GM19372 (cell line): ENCODE data around the gene SYNE2.

ENCODE experiments used
- ATAC-seq: cut with Tn5 transposase; IDR thresholded peaks from one replicate; pipeline ENCODE4 v1.9.1; 2021; ENCODE audit warnings: mild to moderate bottlenecking, low read depth, moderate library complexity; ENCODE audit not compliant: unreplicated experiment

SYNE2 gene

DNA sequence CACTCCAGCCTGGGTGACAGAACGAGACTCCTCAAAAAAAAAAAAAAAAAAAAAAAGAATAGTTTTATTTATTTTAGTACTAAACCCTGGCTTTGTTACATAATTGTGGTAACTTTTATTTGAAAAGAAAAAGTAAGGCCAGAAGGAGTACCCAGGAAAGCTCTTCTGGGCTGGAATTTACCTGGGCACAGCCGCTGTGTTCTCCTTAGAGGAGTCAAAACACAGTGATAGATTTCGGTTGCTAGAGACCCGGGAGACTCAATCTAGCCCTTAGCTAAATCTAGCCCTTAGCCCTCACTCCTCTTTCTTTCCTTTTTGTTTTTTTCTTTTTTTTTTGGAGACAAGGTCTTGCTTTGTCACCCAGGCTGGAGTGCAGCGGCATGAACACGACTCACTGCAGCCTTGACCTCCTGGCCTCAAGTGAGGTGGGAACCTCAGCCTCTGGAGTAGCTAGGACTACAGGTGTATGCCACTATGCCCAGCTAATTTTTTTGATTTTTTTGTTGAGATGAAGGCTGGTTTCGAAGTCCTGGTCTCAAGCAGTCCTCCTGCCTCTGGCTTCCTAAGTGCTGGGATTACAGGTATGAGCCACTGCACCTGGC is 49.7 kb downstream of the SYNE2 start:
- no peak for ATAC-seq

DNA sequence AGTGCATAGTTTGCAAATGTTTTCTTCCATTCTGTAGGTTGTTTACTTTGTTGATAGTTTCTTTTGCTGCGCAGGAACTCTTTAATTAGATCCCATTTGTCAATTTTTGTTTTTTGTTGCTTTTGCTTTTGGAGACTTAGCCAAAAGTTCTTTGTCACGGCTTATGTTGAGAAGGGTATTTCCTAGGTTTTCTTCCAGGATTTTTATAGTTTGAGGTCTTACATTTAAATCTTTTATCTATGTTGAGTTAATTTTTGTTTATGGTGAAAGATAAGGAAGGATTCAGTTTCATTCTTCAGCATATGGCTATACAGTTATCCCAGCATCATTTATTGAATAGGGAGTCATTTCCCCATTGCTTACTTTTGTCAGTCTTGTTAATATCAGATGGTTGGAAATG is 51.9 kb downstream of the SYNE2 start:
- ATAC-seq: no peak

DNA sequence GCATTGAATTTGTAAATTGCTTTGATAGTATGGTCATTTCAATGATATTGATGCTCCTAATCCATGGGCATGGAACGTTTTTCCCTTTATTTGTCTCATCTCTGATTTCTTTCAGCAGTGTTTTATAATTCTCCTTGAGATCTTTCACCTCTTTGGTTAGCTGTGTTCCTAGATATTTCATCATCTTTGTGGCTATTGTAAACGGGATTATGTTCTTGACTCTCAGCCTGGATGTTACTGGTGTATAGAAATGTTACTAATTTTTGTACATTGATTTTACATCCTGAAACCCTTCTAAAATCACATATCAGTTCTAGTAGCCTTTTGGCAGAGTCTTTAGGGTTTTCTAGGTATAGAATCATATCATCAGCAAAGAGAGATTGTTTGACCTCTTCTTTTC is 52.6 kb downstream of the SYNE2 start:
- no peak for ATAC-seq

DNA sequence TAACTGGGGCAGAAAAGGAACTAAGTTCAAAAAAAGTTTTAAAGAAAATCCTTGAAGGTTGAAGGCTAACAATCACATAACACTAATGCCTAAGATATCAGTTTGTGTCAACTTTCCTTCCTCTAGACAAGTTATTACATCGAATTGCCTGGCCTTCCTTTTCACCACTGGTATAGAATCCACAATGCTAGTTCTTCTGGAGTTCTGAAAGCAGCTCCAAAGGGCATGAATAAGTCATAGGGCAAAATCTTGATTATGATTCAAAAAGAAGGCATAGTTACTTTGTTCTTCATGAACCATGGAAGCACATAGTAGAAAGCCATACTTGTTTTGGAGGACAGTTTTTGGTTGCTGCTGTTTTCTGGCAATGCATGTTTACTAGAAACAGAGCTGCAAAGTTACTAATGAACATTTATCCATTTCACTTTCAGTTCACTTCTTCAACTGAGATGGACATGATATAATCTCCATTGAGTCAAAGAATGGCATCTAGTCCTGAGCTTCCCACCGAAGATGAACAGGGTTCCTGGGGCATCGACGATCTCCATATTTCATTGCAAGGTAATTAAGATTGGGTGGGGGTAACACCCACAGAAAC is 56.0 kb downstream of the SYNE2 start:
- ATAC-seq: no peak

DNA sequence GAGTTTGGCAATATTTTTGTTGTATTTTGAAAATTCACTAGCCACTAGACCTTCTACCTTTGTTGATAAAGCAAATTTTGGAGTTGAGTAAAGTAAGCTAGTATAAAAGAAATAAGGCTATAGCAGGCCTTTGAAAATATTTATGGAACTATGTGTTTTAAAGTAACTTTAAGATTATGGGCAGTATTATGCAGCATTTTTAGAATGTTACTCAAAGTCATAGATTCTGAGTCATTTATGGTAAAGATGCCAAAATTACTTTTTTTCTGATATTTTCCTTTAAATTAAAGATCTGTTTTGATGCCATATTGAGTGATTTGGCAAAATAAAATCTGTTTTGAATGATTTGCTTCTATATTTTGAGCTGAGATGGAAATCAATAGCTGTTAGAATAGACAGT is 57.2 kb downstream of the SYNE2 start:
- no peak for ATAC-seq

DNA sequence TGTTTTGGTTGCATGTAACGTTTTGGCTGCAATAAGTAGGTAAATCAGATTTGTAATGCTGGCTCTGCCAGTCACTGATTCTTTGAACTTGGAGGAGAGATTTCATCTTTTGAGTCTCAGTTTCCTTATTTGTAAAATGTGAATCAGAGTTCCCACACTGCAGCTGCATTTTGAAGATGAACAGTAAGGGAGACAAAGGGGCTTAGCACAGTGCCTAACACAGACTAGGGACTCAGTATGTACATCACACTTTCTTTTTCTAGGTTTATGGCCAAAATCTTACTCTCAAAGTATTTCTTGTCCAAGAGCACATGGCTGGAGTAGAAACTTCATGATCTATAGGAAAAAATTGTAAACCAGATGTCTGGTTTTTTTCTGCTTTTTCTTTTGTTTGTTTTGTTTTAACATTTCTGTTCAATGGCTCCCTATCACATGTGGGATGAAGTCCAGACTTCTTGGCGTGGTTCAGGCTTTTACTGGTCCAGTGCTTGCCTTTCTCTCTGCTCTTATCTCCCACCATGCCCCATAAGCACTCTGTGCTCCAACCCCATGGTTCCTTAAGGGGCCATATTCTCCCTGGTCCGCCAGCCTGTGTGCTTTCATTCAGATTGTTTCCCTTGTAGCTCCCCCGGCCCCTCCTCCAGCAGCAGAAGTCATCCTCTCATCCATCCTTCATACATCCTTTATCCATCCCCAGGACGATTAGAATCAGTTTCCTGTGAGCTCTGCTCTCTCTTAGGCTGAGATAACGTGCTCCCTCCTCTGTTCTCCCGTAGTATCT is 58.0 kb downstream of the SYNE2 start:
- ATAC-seq: no peak

DNA sequence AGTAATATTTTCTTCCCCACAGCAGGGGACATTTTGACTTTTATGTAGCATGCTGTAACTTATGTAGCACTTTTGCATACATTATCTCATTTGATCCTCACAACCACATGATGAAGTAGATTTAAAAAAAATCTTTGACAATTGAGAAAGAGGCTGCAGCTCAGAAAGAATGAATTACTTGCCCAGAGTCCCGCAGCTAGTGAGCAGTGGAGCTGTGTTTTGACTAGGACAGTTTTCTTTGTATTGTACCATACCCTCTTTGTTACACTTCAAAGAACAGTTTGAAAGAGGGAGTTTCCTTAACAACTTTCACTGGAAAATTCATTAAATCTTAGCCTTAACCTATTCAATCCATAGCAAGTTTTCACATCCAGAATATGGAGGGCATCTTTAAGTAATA is 58.6 kb downstream of the SYNE2 start:
- ATAC-seq: no peak

DNA sequence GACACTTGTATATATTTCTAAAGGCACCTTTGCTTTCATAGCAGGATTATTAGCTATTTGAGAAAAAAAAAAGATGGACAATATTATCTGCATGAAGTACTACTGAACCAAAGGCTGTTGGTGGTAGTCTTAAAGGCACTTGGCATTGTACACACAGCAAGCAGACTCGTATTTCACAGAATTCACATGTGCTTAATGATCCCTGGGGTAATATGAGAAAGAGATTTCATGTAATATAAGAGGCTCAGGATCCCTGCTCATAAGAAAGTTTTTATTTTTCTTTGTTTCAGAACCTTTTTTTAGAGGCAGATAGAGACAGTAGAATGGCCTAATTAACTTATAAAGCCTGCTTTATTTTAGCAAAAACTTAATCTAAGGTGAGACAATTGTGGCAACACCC is 59.5 kb downstream of the SYNE2 start:
- ATAC-seq: no peak

DNA sequence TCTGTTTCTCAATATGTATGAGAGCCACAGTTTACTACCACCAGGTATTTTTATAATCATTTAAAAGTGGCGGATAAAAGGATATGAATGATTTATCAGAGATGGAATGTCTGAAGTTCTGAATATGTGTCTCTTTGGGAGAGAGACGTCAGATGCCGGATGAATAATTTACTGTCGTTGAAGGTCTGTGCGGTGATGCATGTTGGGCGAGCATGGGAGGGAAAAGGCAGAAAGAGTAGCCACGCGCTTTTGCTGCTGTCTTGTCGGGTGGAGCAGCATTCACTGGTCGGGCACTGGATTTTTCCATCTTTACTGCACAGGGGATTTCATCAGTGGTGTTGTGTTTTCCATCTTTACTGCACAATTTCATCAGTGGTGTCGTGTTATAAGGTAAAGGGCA is 65.6 kb downstream of the SYNE2 start:
- ATAC-seq: no peak

DNA sequence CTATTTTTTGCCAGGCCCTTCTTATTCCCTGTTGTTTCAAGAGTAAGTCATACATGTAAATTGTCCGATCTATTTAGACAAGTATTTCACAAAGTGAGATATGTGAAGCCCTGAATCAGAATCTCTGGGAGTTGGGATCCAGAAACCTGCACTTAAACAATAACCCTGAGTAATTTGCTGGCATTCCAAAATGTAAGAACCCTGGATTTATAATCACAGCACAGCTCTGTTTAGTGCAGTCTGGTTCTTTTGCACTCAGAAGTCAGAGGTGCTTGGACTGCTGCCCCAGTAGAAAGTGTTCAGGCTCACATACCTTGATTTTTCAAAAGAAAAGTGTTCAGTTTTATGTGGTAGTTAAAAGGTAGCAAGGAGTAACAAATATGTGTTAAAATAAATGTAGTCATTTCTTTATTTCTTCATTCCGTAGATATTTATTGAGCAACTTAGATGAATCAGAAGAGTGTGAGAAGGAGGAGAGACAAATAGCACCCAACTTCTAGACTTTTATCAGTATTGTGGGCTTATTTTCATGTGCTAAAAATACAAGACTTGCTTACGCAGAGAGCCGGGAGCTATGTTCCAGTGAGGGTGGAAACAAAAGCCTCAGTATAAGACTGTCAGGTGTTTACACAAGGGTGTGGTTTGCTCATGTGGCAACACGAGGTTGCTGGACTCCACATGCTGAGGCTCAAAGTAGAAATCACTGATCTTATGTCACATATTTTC is 70.1 kb downstream of the SYNE2 start:
- ATAC-seq: no peak

DNA sequence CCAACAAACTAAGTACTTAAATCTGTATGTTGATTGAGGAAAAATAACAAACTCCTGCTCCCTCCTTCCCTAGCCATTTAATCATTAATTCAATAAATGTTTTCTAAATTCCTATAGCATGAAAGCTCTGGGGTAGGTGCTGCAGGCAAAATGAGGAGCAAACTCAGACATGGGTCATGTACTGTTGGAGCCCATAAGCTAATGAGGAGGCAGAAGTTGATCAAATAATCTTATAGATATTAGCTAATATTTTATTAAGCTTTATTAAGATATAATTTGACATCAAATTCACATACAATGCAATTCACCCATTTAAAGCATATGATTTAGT is 70.6 kb downstream of the SYNE2 start:
- ATAC-seq: no peak

DNA sequence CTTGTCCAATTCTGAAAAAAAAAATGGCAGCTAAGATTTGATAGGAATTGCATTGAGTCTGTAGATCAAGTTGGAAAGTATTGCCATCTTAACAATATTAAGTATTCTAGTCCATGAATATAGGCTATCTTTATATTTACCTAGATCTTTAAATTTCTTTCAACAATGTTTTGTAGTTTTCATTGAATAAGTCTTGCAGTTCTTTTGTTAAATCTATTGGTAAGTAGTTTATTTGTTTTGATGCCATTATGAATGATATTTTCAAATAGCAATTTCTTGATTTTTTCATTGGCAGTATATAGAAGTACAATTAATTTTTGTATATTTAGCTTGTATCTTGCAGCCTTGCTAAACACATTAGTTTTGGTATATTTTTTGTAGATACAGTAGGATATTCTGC is 71.6 kb downstream of the SYNE2 start:
- ATAC-seq: no peak

DNA sequence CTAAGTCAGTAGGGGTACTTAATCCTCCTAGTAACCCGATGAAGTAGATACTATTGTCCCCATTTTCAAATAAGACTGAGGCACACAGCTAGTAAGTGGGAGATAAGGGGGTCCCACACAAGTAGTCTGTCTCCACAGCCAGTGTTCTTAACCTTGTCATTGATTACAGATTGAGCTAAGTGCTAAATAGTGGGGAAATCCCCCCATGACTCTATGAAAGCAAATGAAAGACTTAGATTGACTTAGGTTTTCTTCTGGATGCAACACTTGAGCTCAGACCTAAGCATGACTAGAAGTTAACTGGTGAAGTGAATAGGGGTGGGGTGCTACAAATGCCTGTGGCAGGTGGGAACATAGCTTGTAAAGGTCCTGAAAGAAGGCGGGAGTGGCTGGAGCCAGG is 73.8 kb downstream of the SYNE2 start:
- no peak for ATAC-seq

DNA sequence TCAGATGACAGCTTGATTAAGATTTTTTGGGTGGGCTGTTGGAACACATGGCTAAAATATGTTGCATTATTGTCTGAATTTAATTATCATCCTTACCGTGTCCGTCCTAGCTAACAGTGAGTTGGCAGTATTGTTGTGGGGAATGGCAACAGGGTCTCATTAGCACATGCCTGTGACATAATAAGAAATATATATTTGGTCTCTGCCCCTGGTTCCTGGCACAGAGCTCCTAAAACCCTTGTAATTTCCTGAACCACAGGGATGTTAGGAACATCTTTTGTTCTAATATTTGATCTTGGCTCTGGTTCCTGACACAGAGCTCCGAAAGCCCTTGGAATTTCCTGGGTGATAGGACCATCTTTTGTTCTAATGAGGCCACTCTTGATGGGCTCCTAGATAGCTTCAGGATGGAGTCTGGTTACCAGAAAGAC is 76.0 kb downstream of the SYNE2 start:
- no peak for ATAC-seq

DNA sequence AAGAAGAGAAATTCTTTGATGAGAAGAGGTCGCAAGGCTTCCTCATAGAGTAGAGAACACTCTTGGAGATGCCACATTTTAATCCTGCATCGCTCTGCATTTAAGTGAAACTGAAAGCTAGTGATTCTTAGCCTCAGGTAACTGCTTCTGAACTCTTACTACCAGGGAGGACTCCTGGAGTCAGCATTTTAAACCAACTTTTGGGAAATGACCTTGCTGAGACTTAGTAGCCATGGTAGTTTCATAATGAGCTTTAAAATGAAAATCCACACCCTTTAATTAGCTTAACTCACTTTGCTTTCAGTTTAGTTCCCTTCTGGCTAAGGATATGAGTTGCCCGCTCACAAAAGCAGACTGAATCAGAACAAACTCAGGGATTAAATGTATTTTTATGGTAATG is 80.3 kb downstream of the SYNE2 start:
- ATAC-seq: no peak

DNA sequence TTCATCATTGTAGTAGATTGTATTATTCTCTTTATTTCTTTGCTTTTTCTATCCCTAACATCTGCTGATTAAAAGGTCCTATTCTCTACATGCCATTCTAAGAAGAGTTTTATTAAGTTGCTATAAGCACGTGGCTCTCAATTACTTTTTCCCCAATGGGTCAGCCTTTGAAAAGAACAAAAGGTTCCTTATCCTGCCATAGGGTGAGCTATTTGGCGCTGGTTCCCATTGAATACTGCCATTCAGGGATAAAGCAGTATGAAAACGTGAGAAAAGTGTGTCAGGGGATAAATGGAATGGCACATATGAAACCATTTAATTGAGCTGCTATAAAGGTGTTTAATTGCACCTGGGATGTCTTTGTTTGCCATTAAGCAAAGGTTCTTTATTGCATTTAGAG is 80.9 kb downstream of the SYNE2 start:
- ATAC-seq: no peak

DNA sequence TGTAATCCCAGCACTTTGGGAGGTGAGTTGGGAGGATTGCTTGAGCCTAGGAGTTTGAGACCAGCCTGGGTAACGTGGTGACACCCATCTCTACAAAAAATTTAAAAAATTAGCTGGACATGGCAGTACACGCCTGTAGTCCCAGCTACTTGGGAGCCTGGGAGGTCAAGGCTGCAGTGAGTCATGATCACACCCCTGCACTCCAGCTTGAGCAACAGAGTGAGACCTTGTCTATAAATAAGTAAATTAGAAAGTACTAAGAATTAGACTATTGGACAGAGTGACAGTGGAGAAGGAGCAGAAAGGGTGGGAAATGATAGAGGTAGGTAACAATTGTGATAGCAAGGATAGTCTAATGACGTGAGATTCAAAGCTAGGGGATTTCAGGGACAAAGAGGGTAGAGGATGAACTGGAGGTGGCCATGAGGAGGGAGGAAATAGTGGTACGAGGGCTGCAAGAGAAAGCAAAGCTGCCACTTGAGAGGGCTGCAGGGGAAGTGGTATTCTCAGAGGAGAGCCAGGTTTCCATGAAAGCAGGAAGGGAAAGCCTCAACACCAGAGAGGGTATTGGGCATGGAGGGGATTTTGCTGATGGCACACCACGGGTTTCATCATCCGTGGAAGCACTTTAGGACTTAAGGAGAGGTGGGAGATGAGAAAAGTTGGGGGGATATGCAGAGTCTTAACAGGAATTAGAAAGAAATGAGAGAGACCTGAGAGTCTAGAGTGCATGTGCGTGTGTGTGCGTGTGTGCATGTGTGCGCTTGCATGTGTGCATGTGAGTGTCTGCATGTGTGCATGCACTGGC is 85.6 kb downstream of the SYNE2 start:
- no peak for ATAC-seq

DNA sequence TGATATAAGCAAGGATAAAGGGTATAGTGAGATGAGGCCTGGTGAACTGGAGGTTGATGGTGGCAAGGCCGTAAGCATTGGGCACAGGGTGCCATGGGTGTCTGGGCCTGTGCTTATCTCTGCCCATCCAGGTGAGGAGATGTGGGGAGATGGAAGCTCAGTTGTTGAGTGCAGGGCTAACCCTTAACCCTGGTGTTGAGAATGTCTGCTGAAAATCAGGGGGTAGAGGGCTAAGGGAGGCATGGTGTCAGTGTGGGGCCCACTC is 86.1 kb downstream of the SYNE2 start:
- ATAC-seq: no peak

DNA sequence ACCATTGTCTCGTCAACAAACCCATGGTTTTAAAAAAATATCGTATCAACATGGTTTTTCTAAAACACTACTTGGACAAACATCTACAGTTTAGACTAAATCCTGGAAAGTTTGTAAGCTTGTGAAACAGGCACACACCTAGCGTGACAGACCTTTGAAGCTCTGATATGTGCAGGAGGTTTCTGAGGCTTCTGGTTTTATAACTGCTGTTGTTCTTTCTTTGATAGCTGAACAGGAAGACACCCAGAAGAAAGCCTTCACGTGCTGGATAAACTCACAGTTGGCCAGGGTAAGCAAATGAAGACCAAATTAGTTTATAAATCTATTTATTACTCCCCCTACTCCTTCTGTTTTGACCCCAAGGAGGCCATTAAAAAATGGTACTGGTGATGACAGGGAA is 87.6 kb downstream of the SYNE2 start:
- no peak for ATAC-seq

DNA sequence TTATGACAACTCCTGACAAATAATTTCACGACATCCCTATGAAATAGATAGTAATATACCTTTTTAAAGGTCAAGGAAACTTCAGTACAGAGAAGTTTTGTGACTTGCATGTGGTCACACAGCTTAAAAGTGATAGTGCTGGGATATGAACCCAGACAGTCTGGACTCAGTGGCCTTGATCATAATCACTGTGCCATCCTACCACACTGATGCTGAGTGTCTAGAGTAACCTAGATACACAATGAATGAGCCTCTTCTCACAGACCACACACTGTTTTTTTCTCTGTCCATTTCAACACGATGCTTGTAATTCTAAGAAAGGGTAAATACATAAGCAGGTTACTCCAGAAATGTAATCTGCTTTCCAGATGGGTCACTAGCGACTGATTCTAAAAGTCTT is 88.2 kb downstream of the SYNE2 start:
- ATAC-seq: no peak

DNA sequence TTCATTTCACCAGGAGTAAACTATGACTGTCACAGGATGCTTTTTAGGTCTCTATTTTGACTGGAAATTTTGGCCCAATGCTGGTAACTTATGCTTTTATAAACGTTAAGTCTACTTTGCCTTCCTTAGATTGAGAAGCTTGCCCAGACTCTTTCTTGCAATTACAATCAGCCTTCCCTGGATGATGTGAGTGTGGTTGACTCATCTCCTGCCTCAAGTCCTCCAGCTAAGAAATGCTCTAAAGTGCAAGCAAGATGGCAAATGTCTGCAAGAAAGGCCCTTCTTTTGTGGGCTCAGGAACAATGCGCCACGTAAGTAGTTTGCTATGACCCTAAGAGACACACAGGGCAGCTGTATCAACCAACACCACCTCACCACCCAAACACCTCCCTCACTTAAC is 96.9 kb downstream of the SYNE2 start:
- ATAC-seq: no peak
